GM18508 (cell line): Measurements from ENCODE around the gene TNS1.

Experiments
- ATAC-seq: cut with Tn5 transposase; IDR thresholded peaks from one replicate; pipeline ENCODE4 v1.9.1; 2021; ENCODE audit warnings: moderate number of reproducible peaks; ENCODE audit not compliant: insufficient read depth, unreplicated experiment

Gene TNS1

DNA sequence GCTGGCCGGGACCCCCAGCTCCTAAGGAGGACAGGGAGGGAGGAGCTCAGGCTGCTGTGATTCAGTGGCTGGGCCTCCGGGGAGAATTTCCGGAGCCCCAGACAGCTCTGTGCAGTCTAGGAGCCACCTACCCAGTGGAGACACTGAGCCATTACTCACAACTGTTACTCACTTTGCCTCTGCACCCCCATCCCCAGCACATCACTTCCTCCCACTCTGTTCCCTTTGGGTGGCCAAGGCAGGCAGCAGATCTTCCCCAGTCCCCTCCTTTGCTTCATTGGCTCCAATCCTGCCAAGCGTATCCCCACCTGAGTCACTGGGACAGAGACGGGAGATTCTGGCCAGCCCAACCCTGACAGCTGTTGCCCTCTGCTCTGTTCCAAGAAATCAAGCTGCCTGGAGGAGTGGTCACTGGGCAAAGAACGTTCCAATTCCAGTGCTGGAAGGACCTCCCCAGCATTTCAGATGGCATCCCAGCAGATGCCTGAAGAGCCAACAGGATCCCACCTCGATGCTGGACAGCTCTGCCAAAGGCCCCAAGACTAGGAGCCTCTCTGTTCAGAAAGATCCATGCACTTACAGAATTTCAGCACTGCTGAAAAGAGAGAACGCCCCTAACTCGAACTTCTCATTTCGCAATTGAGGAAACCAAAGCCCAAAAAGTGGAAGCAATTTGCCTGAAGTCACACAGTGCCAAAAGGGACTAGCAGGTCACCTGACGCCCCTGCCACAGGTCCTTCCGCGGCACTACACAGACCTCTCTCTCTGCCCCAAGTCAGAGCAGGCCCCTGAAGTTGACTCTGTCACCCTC lies 68.3 kb downstream of the TNS1 start:
- no peak for ATAC-seq

DNA sequence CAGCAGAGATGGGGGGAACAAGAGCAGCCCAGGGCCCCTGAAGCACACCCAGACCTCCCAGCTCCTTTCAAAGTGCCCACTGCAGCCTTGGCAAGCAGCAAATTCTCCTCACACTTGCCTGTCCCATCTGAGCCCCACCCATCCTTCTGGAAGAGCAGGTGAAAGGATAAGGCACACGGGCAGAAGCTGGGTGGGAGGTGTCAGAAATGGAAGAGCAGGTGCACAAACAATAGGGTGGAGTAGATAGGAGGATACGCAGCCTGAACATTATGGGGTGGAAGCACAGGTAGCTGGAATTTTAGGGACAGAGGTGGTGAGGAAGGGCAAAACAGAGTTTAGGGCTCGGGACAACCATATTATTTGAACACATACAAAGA lies 69.2 kb downstream of the TNS1 start:
- no peak for ATAC-seq

DNA sequence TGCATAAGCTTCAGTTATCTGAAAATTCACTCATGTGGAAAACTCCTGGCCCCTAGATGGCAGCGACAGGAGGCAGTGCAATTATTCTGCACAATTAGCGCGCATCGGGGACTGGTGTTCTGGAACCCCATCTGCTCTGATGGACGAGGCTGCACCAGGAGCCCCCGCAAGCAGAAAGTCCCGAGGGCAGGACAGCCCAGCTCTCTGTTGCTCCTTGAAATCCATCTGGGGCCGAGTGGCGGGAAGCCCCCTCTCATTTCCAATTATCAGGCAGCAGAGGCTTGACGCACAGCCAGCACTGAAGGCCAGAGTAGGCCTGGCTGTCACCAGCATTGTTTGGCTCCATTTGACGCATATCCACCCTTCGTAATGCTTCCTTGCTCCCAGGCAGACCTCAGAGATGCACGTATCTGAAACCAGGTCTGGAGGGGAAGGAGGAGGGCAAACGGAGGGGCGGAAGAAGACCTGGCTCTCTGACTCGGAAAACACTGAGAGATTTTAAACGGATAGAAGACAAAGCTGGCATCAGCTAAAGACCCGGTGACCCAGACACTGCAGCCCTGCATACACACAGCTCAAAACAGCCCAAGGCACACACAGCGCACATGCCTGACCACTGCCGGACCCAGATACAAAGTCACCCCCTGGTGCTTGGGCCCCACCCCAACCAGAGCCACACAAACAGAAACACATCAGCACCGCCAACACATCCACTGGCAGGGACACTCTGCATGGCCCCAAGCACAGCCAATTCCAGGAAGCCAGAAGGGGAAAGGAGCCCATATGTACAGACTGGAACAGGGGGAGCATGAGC lies 69.8 kb downstream of the TNS1 start:
- no peak for ATAC-seq

DNA sequence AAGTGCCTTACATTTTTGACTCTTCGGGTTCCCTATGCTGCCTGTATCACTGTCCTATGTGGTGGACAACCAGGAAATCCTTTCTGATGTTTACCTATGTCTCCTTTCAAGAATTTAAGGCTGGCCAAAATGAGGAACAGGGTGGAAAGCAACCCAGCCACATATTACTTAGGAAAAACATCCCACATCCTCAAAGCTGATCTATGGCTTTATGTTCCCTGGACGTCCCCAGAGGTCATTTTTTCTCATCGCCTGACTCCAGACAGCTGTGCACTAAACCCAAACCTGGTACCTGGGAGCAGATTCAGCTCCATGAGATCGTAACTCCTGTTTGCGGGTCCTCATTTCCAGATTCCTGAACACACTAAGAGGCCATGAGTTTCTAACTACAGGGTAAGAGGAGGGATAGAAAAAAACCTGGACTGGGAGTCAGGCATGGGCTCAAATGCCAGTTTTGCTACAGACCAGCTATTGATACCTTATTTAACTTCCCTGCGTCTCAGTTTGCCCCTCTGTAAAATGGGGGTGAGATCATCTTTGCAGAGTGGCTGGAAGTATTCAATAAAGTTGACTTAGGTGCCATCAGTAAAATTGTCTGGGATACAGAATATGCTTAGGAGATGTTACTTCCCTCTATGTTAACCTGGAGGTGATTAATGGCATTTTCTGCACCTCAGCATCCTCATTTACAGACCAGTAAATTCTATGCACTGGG lies 70.8 kb downstream of the TNS1 start:
- ATAC-seq = no peak

DNA sequence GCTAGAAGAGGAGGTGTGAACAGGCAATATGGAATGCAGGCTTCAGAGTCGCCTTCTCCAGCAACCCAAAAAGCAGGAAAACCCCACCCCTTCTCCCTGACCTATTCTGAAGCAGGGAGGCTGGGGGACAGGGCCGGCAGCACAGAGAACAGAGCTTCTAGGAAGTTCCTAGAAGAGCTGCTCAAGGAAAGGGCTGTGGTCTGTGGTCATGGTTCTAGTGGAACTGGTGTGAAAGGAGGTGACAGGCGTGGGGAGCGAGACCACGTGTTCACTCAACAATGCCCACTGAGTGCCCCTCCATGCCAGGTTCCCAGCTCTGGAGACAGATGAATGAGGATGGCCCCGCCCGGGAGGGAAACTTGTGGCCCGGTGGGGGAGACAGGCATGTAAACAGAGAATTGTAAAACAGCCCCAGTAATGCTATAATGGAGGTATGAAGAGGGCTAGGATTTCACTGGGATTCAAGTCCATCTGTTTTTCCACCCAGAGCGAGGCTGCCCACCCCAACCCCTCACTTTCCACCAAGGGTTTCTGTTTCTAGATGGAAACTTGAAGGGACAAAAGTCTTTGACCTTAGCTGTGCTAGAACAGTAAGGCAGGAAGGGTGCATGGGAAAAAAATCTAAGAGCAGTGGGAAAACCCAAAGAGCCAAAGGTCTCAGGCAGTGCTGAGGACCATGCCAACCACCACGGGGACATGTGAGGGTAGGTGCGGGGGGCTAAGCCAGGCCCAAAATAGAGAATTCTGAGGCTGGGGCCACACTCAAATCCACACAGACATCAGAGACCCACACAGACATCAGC lies 71.8 kb downstream of the TNS1 start:
- no peak for ATAC-seq

DNA sequence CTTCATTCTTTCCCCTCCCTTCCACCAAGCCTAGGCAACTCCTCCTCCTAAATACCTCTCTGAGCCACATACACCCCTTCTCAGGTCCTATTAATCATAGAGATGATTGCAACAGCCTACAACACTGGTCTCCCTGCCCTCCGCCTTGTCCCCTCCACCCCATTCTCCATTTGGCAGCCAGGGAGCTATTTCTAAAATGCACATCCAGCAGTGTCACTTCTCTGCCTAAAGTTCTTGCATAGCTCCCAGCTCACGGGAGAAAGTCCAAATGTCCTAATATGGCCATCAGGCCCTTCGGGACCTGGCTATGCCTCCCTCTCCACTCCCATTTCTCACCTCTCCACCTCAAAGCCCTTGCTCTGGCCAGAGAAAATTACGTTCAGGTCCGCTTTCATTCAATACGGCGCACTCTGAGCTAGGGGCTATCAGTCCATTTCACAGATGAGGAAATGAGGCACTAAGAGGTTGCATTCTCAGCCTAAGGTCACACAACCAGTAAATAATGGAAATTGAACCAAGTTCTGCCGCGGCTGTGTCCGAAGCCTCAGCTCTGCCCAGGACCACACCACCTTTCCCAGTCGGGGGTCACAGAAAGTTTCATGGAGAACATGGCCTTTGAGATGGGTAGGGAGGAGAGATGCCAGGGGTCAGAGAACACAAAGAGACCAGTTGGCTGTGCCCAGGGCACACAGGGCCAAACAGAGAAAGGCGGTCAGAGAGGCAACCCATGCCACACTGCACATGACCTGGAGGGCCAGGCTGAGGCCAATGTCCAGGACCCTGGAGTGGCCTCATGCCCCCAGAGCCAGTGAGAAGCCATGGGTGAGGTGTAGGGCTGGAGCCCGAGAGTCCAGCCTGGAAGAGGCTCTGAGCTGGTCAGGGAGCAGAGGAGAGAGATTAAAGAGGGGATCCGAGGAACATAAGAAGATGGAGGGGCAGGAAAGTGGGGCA lies 72.8 kb downstream of the TNS1 start:
- ATAC-seq = no peak

DNA sequence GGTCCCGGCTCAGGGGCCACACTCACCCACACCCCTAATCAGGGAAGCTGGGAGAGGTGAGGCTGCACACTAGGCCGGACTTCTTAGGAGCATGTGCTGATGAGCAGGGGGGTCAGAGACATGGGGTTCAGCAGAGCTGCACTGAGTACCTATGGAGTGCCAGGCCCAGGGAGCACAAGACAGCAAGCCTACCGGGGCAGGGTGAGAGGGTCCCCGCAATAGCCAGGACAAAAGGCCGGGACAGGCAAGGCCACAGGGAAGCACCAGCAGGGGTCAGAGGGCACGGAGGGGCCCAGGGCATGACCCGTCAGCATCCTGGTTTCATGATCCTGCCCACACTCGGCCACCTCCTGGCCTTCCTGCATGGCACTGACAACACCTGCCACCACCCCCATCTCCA lies 73.5 kb downstream of the TNS1 start:
- no peak for ATAC-seq

DNA sequence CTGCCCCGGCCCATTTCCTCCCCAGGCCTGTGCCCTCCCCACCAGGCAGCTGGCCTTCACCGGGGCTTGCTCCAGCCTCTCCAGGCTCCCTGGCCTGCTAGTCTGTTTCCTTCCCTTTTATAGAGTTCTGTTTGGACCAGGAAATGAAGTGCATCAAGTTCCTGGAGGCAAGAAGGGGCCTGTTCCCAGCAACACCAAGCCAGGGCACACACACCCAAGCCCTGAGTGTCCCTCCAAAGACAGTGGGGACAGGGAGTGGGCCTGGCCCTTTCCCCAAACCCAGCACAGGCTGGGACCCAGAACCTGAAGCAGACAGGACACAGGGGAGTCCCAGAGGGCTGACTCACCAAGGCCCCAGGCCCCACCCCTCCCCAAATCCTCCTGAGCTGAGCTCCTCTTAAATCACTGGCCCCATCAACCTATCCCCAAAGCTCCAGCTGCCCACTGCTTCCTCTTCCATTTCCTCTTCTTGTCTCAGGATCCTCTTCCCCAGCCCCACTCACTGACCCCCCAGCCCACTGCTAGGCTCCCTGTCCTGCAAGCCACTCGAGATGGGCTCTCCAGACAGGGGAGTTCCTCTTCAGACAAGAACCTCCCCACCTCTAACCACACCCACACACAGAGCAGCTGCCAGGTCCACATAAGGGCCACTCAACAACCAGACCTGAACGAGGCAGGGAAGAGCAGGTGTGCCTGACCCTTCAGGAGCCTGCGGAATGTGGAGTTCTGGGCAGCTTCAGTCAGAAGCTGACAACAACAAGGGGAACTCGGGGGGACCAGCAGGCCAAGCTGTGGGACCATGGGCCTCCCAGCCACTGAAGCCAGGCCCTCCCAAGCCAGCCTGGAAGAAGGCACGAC lies 74.2 kb downstream of the TNS1 start:
- ATAC-seq = no peak

DNA sequence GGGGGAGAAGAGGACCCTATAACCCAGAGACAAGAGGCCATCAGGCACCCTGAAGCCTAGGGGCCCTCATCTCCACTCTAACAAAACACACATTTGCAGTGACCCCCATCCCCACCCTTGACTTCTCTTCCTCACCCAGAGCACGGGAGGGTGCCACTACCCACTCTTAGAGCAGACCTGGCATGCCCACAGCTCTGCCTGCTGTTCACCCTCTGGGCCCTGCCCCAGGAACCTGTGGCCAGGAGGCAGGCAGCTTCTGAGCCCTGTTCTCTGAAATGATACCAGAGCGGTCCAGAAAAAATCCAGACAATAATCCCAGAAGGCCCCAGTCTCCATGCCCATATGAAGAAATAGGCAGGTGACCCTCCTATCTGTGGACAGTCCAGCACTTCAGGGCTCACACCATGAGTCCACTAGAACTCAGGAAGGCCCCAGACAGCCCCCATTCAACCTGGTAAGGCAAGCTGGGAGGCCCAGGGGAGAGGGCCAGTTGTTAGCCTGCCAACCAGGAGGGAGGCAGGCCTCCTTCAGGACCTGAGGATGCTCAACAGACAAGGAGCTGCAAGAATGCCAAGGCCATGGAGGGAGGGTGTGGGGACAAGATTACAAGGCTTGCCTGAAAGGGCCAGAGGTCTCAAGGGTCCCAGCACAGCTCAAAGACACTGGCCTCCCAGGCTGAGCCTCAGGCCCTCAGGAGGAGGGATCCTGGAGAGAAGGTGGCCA lies 75.0 kb downstream of the TNS1 start:
- ATAC-seq = no peak

DNA sequence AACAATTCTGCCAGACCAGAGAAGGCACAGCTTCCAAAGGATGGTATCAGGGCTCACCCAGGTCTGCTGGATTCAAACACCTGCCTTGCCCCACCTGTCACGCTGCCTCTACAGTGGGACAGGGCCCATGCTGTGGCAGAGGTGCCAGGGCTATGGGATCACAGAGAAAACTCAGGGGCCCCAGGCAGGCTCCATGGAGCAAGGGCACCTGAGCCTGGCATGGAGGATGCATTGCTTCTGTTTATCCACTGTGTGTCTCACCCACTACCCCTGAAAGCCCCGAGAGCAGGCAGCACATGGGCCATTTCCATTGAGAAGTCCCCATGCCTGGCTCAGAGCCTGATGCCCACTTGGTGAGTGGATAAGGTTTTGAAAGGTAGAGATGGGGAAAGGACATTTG lies 76.0 kb downstream of the TNS1 start:
- no peak for ATAC-seq

DNA sequence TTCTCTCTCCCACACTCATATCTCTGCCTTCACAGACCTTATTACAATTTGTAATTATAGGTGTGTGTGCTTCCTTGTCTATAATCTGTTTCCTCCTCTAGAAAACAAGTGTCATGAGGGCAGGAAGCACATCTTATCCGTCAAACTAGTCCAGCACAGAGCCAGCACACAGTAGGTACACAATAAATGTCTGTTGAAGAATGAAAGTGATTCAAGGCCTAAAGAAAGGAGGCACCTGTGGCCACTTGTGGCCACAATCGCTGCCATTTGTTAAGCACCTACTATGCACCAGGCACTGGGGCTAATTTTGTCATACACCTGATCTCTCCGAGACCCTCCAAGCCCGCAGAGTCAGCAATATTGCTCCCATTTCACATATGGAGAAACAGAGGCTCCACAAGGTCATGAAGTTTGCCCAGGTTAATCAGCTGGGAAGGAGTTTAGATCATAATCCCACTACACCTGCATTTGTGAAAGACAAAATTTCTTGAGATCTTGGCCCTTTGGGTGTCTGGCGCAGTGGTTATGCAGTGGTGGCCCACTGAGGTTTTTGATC lies 78.4 kb downstream of the TNS1 start:
- ATAC-seq = no peak

DNA sequence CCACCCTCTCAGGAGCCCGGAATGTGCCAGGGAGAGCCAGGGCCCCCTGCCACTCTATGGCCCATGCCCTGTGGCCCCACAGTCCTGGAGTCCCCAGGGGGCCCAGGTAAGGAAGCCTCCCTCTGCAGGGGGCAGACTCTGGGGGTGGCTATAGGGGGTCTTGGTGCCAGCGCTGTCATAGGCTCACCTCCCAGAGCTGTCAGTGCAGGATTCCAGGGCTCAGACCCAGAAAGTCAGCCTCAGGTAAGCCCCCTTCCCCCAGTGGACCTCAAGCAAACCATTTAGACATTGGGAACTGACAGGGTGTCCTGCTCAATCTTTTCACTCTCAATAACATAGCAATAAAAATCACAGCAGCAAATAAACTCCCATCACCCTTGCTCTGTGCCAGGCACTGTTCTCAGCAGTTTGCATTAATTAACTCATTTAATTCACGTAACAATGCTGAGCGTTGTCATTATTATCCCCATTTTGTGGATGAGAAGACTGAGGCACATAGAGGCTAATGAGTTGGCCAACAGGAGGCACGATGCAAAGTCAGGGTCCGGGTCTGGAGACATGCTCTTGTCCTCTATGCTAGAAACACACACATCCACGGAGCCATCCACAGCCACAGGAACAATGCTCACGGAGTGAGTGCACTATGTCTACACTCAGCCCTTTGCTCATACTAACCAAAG lies 79.6 kb downstream of the TNS1 start:
- ATAC-seq = no peak

DNA sequence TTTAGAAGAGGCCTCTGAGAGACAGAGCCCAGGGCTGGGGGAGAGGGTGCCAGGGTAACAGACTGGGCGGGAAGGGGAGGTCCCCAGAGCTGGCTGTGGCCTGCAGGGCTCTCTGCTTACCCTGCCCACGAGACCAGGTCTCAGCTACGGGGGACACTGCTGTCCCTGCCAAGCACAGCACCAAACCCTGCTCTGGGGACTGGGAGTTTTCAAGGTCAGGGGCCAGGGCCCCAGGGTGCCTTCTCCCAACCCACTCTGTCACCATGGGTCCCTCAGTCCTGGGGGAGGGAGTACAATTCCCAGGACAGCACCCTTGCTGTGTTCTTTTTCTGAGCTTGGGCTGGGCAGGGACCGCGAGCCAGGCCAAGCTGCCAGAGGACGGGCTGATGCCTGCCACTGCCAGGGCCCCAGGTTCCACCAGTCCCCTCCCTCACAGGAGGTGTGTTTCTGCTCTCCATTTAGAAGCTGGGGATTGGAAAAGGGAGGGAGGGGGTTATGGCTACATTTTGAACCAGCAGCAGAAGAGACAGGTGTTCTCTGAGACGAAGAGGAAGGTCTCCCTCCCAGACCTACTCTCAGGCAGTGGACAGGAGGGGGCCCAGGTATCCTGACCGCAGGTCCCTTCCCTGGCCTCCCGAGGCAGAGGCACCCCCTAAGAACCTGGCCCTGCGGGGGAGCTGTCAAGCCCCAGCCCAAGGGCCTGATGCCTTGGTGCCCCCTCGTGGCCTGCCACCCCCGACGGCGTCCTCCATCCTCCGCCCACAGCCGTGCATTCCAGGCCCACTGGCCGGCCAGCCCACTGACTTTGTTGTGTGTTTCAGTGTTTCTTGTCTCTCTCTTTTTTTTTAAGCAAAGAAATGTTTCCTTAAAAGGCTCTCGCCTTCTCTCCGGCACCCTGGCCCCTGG lies 80.4 kb downstream of the TNS1 start:
- no peak for ATAC-seq

DNA sequence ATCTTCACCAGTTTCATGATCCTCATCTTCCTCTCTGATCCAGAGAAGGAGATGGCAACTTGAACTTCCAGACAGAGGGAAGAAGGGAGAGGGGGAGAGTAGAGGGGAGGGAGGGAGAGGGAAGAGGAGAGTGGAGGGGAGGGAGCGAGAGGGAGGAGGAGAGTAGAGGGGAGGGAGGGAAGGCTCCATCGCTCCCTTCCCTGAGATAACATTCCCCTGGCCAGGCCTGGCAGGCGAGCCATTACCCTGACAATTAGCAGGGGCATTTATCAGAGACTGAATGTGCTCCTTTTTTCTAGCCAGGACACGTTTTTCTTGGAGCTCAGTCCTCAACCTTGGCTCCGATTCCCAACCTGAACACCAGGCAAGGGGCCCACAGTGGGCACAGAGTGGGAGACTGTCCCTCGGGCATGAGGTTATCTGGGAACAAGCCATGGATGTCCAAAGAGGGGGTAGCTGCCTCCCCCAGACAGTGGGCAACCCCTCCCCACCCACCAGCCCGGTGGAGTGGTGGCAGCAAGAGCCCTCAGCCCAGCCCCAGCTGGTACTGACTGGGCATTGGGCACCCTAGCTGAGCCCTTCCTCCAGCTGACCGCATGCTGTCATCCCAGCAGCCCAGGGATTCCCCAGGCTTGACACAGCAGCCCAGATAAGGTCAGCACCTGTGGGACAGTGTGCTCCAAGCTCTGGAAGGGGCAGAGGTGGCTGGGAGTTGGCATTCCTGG lies 81.8 kb downstream of the TNS1 start:
- no peak for ATAC-seq

DNA sequence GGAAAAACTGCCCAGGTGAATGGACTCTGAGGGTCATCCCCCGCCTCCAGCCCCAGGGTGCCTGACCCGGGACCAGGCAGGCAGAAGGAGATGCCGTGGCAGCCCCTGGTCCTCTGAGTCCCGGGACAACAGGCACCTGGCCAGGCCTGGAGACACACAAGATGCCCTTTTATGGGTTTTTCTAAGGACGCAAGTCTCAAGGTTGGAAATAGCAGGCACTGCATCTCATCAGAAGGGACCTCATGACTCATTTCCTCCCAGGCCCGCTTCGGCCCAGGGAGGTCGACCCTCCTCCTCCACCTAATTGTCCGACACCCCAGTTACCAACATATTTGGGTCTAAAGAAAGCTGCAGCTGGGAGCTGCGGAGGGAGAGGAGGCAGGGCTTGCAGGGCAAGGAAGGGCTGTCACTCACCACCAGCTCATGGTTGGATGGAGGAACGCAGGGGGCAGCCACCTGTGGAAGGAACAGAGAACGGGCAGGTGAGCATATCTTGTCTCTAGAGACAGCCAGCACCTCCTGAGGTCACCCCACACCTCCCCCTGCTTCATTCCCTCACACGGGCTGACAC lies 82.9 kb downstream of the TNS1 start:
- no peak for ATAC-seq
